Measurements from ENCODE around the gene STK32B. TPM values are rescaled to one million over a fixed set of nuclear protein-coding genes. Genes with fewer than 3 reads are reported as not detected.
"Not testable (repeated sequence)": the region's sequence is repeated elsewhere in the genome, so short reads cannot be mapped to it uniquely, and the experiment has no call there.

STK32B gene
- total and polyA plus RNA-seq, 2 experiments from 2014 or later: not detected

- no peak for TF ChIP-seq CTCF (IDR thresholded peaks at IDR 0.05; ENCODE audit: low read depth, low read length)
- Histone ChIP-seq H3K36me3 (no peaks in the 10 kb centered on the region), H3K27ac (no peak overlapping the region), H3K27me3 (no peaks in the 10 kb centered on the region), H3K9me3 (ENCODE audit: low read depth) (no peaks in the 10 kb centered on the region), H3K4me3 (no peak overlapping the region), H3K4me1 (ENCODE audit: low read depth) (no peaks in the 10 kb centered on the region)
- no peak for DNase-seq (ENCODE audit: low read depth in 1 of 2, low spot score in 1 of 2)
Measured at GRCh38 chr4:5222047-5222446, 170.8 kb downstream of the STK32B start.

DNA sequence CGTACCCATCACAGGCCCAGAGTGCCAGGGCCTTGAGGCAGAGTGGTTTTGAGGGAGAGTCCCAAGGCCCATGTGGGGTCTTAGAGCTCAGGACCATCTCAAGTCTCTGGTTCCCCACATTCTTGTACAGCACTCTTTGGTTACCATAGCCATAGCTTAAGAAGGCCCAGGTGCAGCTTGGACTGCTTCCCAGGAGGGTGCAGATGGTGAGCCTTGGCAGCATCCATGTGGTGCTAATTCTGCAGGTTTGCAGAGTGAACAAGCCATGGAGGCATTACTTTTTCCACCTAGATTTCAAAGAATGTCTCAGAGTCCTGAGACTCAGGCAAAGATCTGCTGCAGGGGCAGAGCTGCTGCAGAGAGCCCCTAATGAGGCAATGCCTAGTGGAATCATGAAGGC lies 171.7 kb downstream of the STK32B start:
- no peak for DNase-seq (ENCODE audit: low read depth in 1 of 2, low spot score in 1 of 2)
- Histone ChIP-seq H3K27me3 (no peaks in the 10 kb centered on the region), H3K4me3 (no peak overlapping the region), H3K27ac (no peak overlapping the region), H3K36me3 (no peaks in the 10 kb centered on the region), H3K9me3 (ENCODE audit: low read depth) (no peaks in the 10 kb centered on the region), H3K4me1 (ENCODE audit: low read depth) (no peaks in the 10 kb centered on the region)
- no peak for TF ChIP-seq CTCF (IDR thresholded peaks at IDR 0.05; ENCODE audit: low read depth, low read length)

DNA sequence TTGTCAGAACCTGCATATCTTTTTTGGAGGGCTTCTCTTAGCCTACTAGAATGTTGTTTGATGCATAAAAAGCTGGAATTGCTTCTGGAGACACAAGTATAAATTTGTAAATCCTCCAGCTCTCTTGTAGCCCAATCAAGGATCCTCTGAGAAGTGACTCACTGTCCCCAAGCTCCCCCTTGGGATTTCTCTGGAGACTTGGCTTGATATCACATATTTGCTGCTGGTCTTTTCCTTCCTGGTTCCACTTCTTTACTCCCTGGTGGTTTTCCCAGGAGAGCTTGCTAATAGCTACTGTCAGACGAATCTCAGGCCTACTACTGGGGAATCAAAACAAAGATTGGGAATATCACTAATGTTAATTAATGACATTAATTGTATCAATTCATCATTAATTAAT lies 173.1 kb downstream of the STK32B start:
- no peak overlapping the region for H3K27ac ChIP-seq
- no peaks in the 10 kb centered on the region for H3K4me1 ChIP-seq (ENCODE audit: low read depth)
- H3K9me3 ChIP-seq (ENCODE audit: low read depth): no peaks in the 10 kb centered on the region
- TF ChIP-seq CTCF (IDR thresholded peaks at IDR 0.05; ENCODE audit: low read depth, low read length): no peak
- no peaks in the 10 kb centered on the region for H3K27me3 ChIP-seq
- DNase-seq (ENCODE audit: low read depth in 1 of 2, low spot score in 1 of 2): no peak
- no peak overlapping the region for H3K4me3 ChIP-seq
- no peaks in the 10 kb centered on the region for H3K36me3 ChIP-seq

DNA sequence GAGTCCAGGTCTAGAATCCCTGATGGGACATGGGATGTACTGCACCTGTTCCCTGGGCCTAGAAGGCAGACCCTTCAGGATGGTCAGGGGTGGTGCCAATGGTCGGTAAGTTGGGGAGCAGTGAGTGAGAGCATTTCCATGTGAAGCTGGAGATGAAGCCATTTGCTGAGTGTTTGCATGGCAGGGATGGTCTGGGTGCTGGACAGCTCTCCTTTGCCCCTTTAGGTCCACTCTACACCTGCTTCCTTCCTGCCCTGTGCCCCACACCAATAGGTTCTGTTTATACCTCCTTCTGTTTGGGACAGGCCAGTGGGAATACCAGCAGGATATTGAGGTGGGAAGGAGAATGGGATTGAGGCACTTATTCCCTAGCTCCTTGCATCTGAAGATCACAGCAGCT lies 181.3 kb downstream of the STK32B start:
- peaks cover 4% of the 10 kb centered on the region for H3K4me1 ChIP-seq (ENCODE audit: low read depth)
- DNase-seq (ENCODE audit: low read depth in 1 of 2, low spot score in 1 of 2): peak in 1 of 2 donors; percentile 1
- TF ChIP-seq CTCF (IDR thresholded peaks at IDR 0.05; ENCODE audit: low read depth, low read length): no peak
- H3K27me3 ChIP-seq: no peaks in the 10 kb centered on the region
- no peak overlapping the region for H3K27ac ChIP-seq
- H3K4me3 ChIP-seq: no peak overlapping the region
- no peaks in the 10 kb centered on the region for H3K9me3 ChIP-seq (ENCODE audit: low read depth)
- H3K36me3 ChIP-seq: no peaks in the 10 kb centered on the region

DNA sequence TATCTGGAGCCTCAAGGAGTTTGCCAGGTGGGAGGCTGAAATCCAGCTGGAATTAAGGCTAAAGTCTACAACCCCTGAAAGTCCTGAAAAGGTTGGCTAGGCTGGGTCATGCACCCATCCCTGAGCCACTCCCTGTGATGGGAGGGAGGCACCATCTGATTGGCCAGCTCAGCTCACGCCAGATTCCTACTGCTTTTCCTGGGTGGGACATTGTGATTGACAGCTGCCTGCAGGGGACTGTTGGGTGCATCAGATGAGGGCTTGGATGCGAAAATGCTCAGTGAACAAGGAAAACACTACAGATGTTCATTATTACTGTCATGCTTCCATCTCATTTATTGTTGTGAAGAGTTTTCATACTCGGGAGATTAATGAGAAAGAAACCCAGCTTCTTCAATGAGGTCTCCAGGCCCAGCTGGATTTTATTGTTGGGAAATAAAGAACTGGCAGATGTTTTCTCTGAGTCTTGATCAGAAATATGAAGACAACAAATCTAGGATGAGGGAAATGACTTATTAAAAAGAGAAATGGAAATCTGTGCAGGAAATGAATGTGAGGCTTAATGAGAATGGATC lies 185.9 kb downstream of the STK32B start:
- no peak for TF ChIP-seq CTCF (IDR thresholded peaks at IDR 0.05; ENCODE audit: low read depth, low read length)
- Histone ChIP-seq H3K36me3 (no peaks in the 10 kb centered on the region), H3K27me3 (no peaks in the 10 kb centered on the region), H3K9me3 (ENCODE audit: low read depth) (no peaks in the 10 kb centered on the region), H3K27ac (no peak overlapping the region), H3K4me1 (ENCODE audit: low read depth) (peaks cover 4% of the 10 kb centered on the region), H3K4me3 (no peak overlapping the region)
- DNase-seq (ENCODE audit: low read depth in 1 of 2, low spot score in 1 of 2): no peak

DNA sequence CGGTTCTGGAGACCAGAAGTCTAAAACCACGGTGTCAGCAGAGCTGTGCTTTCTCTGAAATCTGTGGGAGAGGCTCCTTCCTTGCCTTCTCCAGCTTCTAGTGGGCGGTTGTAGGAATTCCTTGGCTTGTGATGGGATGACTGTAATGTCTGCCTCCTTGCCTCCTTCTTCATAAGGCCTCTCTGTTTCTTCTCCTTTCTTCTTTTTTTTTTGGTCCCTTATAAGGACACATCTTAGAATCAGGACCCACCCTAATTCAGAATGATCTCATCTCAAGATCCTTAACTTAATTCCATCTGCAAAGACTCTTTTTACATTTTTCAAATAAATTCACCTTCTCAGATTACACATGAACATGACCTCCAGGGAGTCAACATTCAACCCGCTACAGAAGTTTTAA lies 186.9 kb downstream of the STK32B start:
- Histone ChIP-seq H3K4me1 (ENCODE audit: low read depth) (peaks cover 4% of the 10 kb centered on the region), H3K9me3 (ENCODE audit: low read depth) (no peaks in the 10 kb centered on the region), H3K36me3 (no peaks in the 10 kb centered on the region), H3K4me3 (no peak overlapping the region), H3K27ac (no peak overlapping the region), H3K27me3 (no peaks in the 10 kb centered on the region)
- no peak for TF ChIP-seq CTCF (IDR thresholded peaks at IDR 0.05; ENCODE audit: low read depth, low read length)
- DNase-seq (ENCODE audit: low read depth in 1 of 2, low spot score in 1 of 2): no peak

GRCh38 chr4:5247061-5247460 lies 195.8 kb downstream of the STK32B start:
- H3K4me3 ChIP-seq; H3K27me3 ChIP-seq; DNase-seq (ENCODE audit: low read depth in 1 of 2, low spot score in 1 of 2); H3K4me1 ChIP-seq (ENCODE audit: low read depth); H3K27ac ChIP-seq; H3K36me3 ChIP-seq; H3K9me3 ChIP-seq (ENCODE audit: low read depth): not testable (repeated sequence)

Measured in cardiac muscle cell (in vitro differentiated cells and primary cell).